K562 (cell line): ENCODE data around the gene MUCL3. TPM values are rescaled to one million over a fixed set of nuclear protein-coding genes. Genes with fewer than 3 reads are reported as not detected.
A peak's percentile ranks its signal among the peaks of the same experiment; 100 is the strongest.

Source experiments
- BMI1 ChIP-seq: fragments of 150-350 bp; IDR thresholded peaks from 2 replicates; pipeline ENCODE4 v1.6.1; 2014; ENCODE audit warnings: low read length
- CHD2 ChIP-seq: IDR thresholded peaks from 2 replicates; pipeline ENCODE4 v1.6.1; 2011; ENCODE audit warnings: low read depth, low read length
- DIDO1 ChIP-seq: fragments of 450-650 bp; IDR thresholded peaks from 2 replicates; pipeline ENCODE4 v1.6.1; 2016; ENCODE audit warnings: low read depth, missing biosample characterization, missing genetic modification characterization
- ELF1 ChIP-seq: fragments of 200-800 bp; sonication (Bioruptor generic); IDR thresholded peaks from 2 replicates; pipeline ENCODE4 v1.6.1; 2016; ENCODE audit warnings: missing genetic modification characterization, missing compliant biosample characterization
- ELF2 ChIP-seq: fragments of 250-450 bp; sonication (Bioruptor Pico); IDR thresholded peaks from 2 replicates; pipeline ENCODE4 v1.5.0; 2021; ENCODE audit warnings: mild to moderate bottlenecking
- EP400 ChIP-seq: fragments of 450-650 bp; IDR thresholded peaks from 2 replicates; pipeline ENCODE4 v1.6.1; 2017; ENCODE audit warnings: antibody characterized with exemption, mild to moderate bottlenecking, moderate library complexity
- GATA2 ChIP-seq: sonication (generic); formaldehyde crosslinking; IDR thresholded peaks from 2 replicates; pipeline ENCODE4 v1.4.0; 2020; ENCODE audit warnings: mild to moderate bottlenecking, missing genetic modification reagents
- HDAC2 ChIP-seq: fragments of 450-650 bp; IDR thresholded peaks from 2 replicates; pipeline ENCODE4 v1.6.1; 2016; ENCODE audit warnings: mild to moderate bottlenecking
- MTA3 ChIP-seq: fragments of 450-650 bp; formaldehyde crosslinking; IDR thresholded peaks from 2 replicates; pipeline ENCODE4 v1.6.1; 2017; ENCODE audit warnings: mild to moderate bottlenecking, borderline replicate concordance
- NBN ChIP-seq: fragments of 450-650 bp; IDR thresholded peaks from 2 replicates; pipeline ENCODE4 v1.6.1; 2016; ENCODE audit warnings: low read depth, mild to moderate bottlenecking
- POLR2AphosphoS5 ChIP-seq: IDR thresholded peaks from 2 replicates; pipeline ENCODE4 v1.6.1; 2011; ENCODE audit warnings: mild to moderate bottlenecking, low read depth, low read length, moderate library complexity; ENCODE audit not compliant: control insufficient read depth, insufficient read depth
- RFX7 ChIP-seq: fragments of 250-450 bp; sonication (Bioruptor Pico); IDR thresholded peaks from 2 replicates; pipeline ENCODE4 v1.5.1; 2021; ENCODE audit warnings: mild to moderate bottlenecking
- TEAD4 ChIP-seq, 2 experiments: sonication (generic) in 1 of 2; formaldehyde crosslinking in 1 of 2; IDR thresholded peaks; 2 replicates each; pipeline versions ENCODE4 v1.6.1 to v1.8.0; 2012 to 2022; ENCODE audit warnings: borderline replicate concordance in 1 of 2, inconsistent platforms in 1 of 2, low read length in 1 of 2, mild to moderate bottlenecking in 1 of 2, missing genetic modification reagents in 1 of 2
- XRCC3 ChIP-seq: fragments of 450-650 bp; IDR thresholded peaks from 2 replicates; pipeline ENCODE4 v1.6.1; 2017; ENCODE audit warnings: mild to moderate bottlenecking, moderate library complexity
- ZBTB17 ChIP-seq: fragments of 450-650 bp; formaldehyde crosslinking; IDR thresholded peaks from 2 replicates; pipeline ENCODE4 v1.4.0; 2020; ENCODE audit warnings: mild to moderate bottlenecking
- ZNF133 ChIP-seq: fragments of 250-450 bp; sonication (Bioruptor Pico); IDR thresholded peaks from 2 replicates; pipeline ENCODE4 v1.4.0; 2020; ENCODE audit warnings: mild to moderate bottlenecking
- ZNF282 ChIP-seq: sonication (generic); formaldehyde crosslinking; IDR thresholded peaks from 2 replicates; pipeline ENCODE4 v1.8.1; 2023; ENCODE audit warnings: missing genetic modification reagents
- polyA plus RNA-seq, 8 experiments: library from polyadenylated mRNA; depleted of rRNA in 4 of 8; stranded (reverse) in 5 of 8; unstranded in 3 of 8; fragments of >200 nt; fragmentation: Nextera tagmentation in 2 of 8; fragmentation: Illumina TruSeq in 1 of 8; extraction: Ambion mirVana in 2 of 8; extraction: Trizol in 1 of 8; gene quantifications; 2 replicates each; pipeline versions ENCODE4 v1.2.1 to v1.2.3, GENCODE V29; 2011 to 2014; ENCODE audit warnings: inconsistent platforms in 1 of 8, missing spikeins in 1 of 8
- total RNA-seq, 7 experiments: library from RNA; depleted of rRNA in 6 of 7; stranded (reverse); fragments of >200 nt in 6 of 7; fragmentation: Illumina TruSeq in 2 of 7; extraction: Trizol in 2 of 7; gene quantifications; 2 replicates each; pipeline versions ENCODE4 v1.2.1 to v1.2.3, GENCODE V29; 2011 to 2021; ENCODE audit warnings: low replicate concordance in 1 of 7
- TF ChIP-seq, protein P1 (sequence below), 2 experiments: fragments of 450-650 bp; conservative IDR thresholded peaks; 2 replicates each; pipeline ENCODE4 v1.6.1; 2017; ENCODE audit warnings: mild to moderate bottlenecking in 2 of 2, moderate library complexity in 2 of 2
- TF ChIP-seq, protein P2 (sequence below), 2 experiments: fragments of 450-650 bp in 1 of 2; sonication (generic) in 1 of 2; formaldehyde crosslinking; conservative IDR thresholded peaks; 2 replicates each; pipeline versions ENCODE4 v1.4.0 to v1.8.1; 2020 to 2022; ENCODE audit warnings: mild to moderate bottlenecking in 1 of 2, missing genetic modification reagents in 1 of 2
- TF ChIP-seq, protein P3 (sequence below), 2 experiments: IDR thresholded peaks; 2 replicates each; pipeline ENCODE4 v1.6.1; 2011; ENCODE audit warnings: borderline replicate concordance in 1 of 2, control low read depth in 1 of 2, low read depth in 1 of 2, low read length in 1 of 2, mild to moderate bottlenecking in 1 of 2, mixed read lengths in 1 of 2, moderate library complexity in 1 of 2; ENCODE audit not compliant: insufficient read depth in 1 of 2, insufficient read length in 1 of 2, poor library complexity in 1 of 2, severe bottlenecking in 1 of 2; ENCODE audit errors: extremely low read depth in 1 of 2

The MUCL3 gene
- total and polyA plus RNA-seq, 9 of the 15 experiments (the other 6 are each of a cell fraction or from before 2014, with no cell fraction given) = 0.07 TPM; not detected in 8

DNA sequence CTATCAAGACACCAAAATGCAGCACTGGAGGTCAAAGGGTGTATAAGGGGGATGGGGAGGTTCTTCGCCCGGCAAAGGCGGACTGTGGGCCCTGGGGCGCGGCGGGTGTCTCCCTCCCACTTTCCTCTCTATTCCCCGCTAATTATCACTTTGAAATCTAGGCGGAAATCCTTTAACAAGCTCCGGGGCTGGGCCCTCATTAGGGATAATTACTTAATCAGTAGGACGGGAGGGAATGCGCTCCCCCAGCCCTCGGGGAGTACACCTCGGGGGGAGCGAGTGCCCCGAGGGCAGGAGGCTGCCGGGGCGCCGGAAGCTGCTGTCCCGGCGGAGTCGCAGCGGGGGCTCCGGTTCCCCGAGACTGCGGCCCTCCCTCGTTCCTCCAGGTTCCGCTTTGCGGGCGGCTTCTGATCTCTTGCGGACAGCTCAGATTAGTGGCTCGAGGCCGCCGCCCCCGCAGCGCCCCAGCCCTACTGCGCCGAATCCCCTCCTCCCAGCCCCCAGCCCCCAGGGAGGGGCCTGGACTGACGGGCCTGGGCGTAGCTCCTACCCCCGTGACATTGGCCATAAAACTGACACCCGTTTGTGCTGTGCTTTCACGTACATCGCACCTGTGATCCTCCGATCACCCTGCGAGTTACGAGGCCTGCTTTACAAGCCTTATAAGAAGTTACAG lies 14.7 kb downstream of the MUCL3 start (continued):
- no peak for TF ChIP-seq ZNF133 (CRISPR knock-in tag)
- no peak for TF ChIP-seq ZBTB17
- TF ChIP-seq NBN = peak; percentile 69
- peak; percentile 50; the same call in 1 of the 2 replicates for TF ChIP-seq HDAC2
- TF ChIP-seq ELF2 (CRISPR knock-in tag) = peak; percentile 26; the same call in 1 of the 2 replicates
- TF ChIP-seq, protein P1, sequence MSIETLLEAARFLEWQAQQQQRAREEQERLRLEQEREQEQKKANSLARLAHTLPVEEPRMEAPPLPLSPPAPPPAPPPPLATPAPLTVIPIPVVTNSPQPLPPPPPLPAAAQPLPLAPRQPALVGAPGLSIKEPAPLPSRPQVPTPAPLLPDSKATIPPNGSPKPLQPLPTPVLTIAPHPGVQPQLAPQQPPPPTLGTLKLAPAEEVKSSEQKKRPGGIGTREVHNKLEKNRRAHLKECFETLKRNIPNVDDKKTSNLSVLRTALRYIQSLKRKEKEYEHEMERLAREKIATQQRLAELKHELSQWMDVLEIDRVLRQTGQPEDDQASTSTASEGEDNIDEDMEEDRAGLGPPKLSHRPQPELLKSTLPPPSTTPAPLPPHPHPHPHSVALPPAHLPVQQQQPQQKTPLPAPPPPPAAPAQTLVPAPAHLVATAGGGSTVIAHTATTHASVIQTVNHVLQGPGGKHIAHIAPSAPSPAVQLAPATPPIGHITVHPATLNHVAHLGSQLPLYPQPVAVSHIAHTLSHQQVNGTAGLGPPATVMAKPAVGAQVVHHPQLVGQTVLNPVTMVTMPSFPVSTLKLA (conservative IDR thresholded peaks at IDR 0.05) = peak in 1 of 2 experiments; percentile 38; a peak in 1 of 4 replicates
- TF ChIP-seq XRCC3 = no peak
- TF ChIP-seq, protein P2, sequence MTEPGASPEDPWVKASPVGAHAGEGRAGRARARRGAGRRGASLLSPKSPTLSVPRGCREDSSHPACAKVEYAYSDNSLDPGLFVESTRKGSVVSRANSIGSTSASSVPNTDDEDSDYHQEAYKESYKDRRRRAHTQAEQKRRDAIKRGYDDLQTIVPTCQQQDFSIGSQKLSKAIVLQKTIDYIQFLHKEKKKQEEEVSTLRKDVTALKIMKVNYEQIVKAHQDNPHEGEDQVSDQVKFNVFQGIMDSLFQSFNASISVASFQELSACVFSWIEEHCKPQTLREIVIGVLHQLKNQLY (CRISPR knock-in tag; conservative IDR thresholded peaks at IDR 0.05) = no peak
- peak; percentile 42; the same call in 1 of the 2 replicates for TF ChIP-seq GATA2
- TF ChIP-seq, protein P3, sequence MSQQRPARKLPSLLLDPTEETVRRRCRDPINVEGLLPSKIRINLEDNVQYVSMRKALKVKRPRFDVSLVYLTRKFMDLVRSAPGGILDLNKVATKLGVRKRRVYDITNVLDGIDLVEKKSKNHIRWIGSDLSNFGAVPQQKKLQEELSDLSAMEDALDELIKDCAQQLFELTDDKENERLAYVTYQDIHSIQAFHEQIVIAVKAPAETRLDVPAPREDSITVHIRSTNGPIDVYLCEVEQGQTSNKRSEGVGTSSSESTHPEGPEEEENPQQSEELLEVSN (IDR thresholded peaks at IDR 0.05; ENCODE audit: borderline replicate concordance in 1 of 2, extremely low read depth in 1 of 2, insufficient read depth in 1 of 2, insufficient read length in 1 of 2, low read depth in 1 of 2, low read length in 1 of 2, poor library complexity in 1 of 2, severe bottlenecking in 1 of 2) = peak; percentile 33 to 58
- TF ChIP-seq CHD2 = no peak
- peak; percentile 83; the same call in 1 of the 2 replicates for TF ChIP-seq DIDO1 (tag)
- TF ChIP-seq BMI1 = no peak
- TF ChIP-seq MTA3 = peak; percentile 84
- peak; percentile 38 for TF ChIP-seq EP400
- TF ChIP-seq ELF1 (tag) = peak; percentile 32; the same call in 1 of the 2 replicates
- peak; percentile 47; the same call in 1 of the 2 replicates for TF ChIP-seq TEAD4 (IDR thresholded peaks at IDR 0.05; ENCODE audit: low read length)
- TF ChIP-seq TEAD4 (CRISPR knock-in tag; IDR thresholded peaks at IDR 0.05; ENCODE audit: borderline replicate concordance) = no peak
- peak; percentile 61; the same call in 1 of the 2 replicates for TF ChIP-seq POLR2AphosphoS5
- no peak for TF ChIP-seq ZNF282 (CRISPR knock-in tag)
- TF ChIP-seq RFX7 = no peak
